KOPT-K1 (cell line): Measurements from ENCODE around the gene MICOS13.

Source experiments
- H3K27ac ChIP-seq: fragments of 200-600 bp; sonication (generic); 2 replicates; pipeline ENCODE4 v1.5.1; 2016; ENCODE audit warnings: antibody characterized with exemption, mild to moderate bottlenecking, low read depth, low read length; ENCODE audit not compliant: poor library complexity, severe bottlenecking
- H3K36me3 ChIP-seq: fragments of 200-600 bp; sonication (generic); 2 replicates; pipeline ENCODE4 v1.5.1; 2017; ENCODE audit warnings: antibody characterized with exemption, mild to moderate bottlenecking, low read length, moderate library complexity; ENCODE audit not compliant: insufficient read depth
- H3K9me3 ChIP-seq: fragments of 200-600 bp; sonication (generic); 2 replicates; pipeline ENCODE4 v1.5.1; 2017; ENCODE audit warnings: antibody characterized with exemption, low read length, mild to moderate bottlenecking; ENCODE audit not compliant: insufficient read depth, poor library complexity, severe bottlenecking

Gene MICOS13

DNA sequence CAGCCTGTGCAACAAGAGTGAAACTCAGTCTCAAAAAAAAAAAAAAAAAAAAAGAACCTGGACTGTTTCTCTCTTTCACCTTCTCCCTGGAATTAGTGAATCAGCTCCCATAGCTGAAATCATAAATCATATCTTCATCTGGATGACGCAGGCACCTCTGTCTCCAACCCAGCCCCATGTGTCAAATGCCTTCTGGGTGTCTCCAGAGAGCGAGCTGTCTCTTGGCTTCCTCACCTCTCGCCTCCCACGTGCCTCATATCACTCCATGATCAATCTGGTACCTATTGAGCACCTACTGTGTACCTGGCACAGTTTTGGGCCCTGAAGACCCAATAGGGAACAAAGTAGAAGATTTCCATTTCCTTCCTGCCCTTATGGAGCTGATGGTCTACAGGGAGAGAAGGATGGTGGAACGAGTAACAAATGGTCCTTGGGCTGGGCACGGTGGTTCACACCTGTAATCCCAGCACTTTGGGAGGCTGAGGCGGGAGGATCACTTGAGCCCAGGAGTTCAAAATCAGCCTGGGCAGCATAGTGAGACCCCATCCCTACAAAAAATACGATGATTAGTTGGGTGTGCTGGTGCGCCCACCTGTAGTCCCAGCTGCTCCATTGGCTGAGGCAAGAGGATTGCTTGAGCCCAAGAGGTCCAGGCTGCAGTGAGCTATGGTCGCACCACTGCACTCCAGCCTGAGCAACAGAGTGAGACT, 3.0 kb upstream of the MICOS13 start:
- Histone ChIP-seq H3K27ac (no peak overlapping the region), H3K36me3 (no peaks in the 10 kb centered on the region), H3K9me3 (no peaks in the 10 kb centered on the region)

DNA sequence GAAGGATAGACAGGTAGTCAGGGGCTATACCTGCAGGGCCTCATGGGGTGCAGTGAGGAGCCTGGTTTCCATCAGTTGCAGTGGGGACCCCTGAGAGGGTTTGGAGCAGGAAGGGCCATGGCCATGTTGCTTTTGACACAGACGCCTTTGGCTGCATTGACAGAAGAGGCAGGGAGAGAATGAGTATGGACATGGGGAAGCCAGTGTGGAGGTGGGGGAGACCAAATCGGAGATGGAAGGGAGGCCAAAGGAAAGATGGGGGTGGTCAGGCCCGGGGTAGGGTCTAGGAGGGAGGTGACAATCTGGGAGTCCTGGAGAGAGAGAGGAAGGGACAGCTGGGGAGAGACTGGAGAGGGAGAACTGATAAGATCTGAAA, 1.8 kb upstream of the MICOS13 start:
- H3K9me3 ChIP-seq, result no peaks in the 10 kb centered on the region
- H3K27ac ChIP-seq, result no peak overlapping the region
- no peaks in the 10 kb centered on the region for H3K36me3 ChIP-seq

DNA sequence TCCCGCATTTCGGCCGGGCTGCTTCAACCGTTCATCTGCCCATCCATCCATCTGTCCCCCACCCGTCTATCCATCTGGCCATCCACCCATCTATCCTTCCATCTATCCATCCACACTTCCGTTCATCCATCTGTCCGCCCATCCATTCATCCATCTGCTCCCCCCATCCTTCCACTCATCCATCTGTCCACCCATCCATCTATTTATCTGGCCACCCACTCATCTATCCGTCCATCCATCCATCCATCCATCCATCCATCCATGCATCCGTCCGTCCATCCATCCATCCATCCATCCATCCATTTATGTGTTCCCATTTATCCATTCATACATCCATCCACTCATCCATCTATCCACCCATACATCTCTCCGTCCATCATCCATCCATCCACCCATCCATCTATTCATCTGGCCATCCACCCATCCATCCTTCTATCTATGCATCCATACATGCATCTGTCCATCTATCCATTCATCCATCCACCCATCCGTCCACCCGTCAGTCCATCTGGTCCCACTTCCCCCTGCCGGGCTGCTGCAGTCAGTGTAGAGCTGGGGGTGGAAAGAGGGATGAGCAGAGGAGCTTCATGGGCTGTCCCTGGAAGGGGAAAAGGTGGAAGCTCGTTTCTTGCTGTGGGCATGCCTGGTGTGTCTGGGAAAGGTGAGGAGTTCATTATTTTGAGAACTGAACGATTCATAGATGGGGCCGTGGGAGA, 1.2 kb upstream of the MICOS13 start:
- no peaks in the 10 kb centered on the region for H3K9me3 ChIP-seq
- H3K36me3 ChIP-seq, result no peaks in the 10 kb centered on the region
- no peak overlapping the region for H3K27ac ChIP-seq

GRCh38 chr19:5680084-5680436, 256 bp downstream of the MICOS13 start:
- Histone ChIP-seq H3K27ac (peak overlapping the region; percentile 57), H3K36me3 (0 out of 2 replicates have a peak, but pooled peaks cover 3% of the 10 kb centered on the region), H3K9me3 (no peaks in the 10 kb centered on the region)

DNA sequence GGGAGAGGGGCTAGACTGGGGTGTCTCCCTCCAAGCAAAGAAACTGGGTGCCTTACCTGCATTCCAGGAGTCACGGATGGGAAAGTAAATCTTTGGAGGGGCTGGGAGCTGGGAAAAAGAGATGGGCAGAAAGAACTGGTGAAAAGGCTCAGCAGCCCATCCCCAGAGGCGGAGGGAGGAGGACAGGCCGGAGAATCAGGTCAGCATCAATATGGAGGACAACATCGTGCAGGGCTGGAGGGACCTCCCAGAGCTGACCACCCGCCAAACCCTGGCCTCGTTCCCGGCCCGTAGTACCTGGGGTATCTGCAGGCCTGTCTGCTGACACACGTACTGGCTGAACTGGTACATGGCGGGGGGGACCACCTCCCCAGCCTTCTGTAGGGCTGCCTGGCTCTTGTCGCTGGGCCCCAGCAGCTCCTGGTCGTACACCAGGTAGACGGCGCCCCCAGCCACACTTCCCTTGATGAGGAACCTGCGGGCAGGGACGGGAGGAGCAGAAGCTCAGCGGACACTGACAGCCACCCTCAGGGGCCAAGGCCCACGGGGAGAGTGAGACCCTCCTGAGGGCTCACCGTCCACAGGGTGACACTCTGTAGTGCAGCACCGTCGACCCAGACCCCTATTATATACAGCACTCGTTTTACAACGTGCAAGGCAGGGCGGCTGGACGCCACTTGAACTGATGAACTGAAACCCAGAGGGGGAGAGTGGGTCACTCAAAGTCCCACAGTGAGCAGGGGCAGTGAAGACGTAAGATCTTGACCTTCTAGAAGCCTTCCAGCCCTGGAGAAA, 830 bp downstream of the MICOS13 start:
- H3K36me3 ChIP-seq, result peaks cover 7% of the 10 kb centered on the region; the same call in 1 of the 2 replicates
- H3K27ac ChIP-seq, result peak overlapping the region; percentile 57
- no peaks in the 10 kb centered on the region for H3K9me3 ChIP-seq

DNA sequence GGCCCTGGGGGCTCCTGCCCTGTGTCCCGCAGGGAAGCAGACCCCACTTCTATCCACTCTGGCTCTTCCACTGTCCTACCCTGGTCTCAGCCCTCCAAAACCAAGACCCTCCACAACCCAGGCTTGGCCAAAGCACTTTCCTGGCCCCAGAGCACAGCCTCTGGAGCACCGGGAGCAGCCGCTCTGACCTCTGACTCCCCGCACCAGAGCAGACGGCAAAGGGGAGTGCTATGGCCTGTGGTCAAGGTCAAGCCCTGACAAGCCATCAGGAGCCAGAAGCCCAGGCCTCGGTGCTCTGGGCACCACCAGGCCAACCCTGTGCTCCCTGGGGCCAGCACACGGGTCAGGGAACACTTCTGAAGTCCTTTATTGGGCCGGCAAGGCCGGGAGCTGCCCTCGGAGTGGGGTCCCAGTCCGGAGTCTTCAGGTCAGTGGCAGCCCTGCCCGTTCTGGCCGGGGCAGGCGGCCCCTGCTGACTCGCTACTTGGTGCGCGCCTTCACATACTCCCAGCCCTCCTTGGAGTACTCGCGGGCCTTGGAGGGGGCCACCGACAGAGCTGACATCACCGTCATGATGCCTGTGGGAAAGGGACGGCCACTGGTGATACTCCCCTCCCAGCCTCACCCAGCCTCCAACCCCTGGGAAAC, 2.1 kb downstream of the MICOS13 start:
- no peaks in the 10 kb centered on the region for H3K9me3 ChIP-seq
- H3K36me3 ChIP-seq, result peaks cover 15% of the 10 kb centered on the region; the same call in 1 of the 2 replicates
- no peak overlapping the region for H3K27ac ChIP-seq

DNA sequence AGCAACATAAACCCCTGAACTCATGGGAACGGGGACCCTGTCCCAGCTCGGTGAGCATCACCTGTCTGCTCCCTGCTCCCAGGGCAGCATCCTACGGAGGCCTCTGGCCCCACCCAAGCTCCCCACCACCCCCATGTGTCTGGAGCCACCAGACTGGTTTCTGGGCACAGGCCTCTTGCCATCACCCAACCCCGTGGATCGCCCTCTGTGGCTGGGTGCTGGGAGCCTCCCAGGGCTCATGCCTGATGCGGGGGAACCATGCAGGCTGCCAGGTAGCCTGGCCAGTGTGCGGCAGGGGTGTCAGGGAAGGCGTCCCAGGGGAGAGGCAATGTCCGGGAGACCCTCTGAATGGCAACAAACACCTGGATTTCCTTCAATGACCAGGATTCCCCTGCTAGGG, 2.7 kb downstream of the MICOS13 start:
- Histone ChIP-seq H3K9me3 (no peaks in the 10 kb centered on the region), H3K27ac (no peak overlapping the region), H3K36me3 (peaks cover 20% of the 10 kb centered on the region; the same call in 1 of the 2 replicates)

GRCh38 chr19:5677136-5677535, 3.2 kb downstream of the MICOS13 start:
- peaks cover 22% of the 10 kb centered on the region for H3K36me3 ChIP-seq
- no peak overlapping the region for H3K27ac ChIP-seq
- H3K9me3 ChIP-seq, result no peaks in the 10 kb centered on the region

- no peak overlapping the region for H3K27ac ChIP-seq
Observed at GRCh38 chr19:5676772-5677105, 3.6 kb downstream of the MICOS13 start.

GRCh38 chr19:5676105-5676771, 4.1 kb downstream of the MICOS13 start:
- Histone ChIP-seq H3K27ac (no peak overlapping the region), H3K36me3 (peaks cover 31% of the 10 kb centered on the region), H3K9me3 (no peaks in the 10 kb centered on the region)

More at GRCh38 chr19:5676772-5677105, 3.6 kb downstream of the MICOS13 start:
- H3K36me3 ChIP-seq, result peaks cover 26% of the 10 kb centered on the region
- no peaks in the 10 kb centered on the region for H3K9me3 ChIP-seq

GRCh38 chr19:5674714-5675113, 5.6 kb downstream of the MICOS13 start:
- H3K36me3 ChIP-seq, result peaks cover 44% of the 10 kb centered on the region
- H3K9me3 ChIP-seq, result no peaks in the 10 kb centered on the region
- no peak overlapping the region for H3K27ac ChIP-seq

DNA sequence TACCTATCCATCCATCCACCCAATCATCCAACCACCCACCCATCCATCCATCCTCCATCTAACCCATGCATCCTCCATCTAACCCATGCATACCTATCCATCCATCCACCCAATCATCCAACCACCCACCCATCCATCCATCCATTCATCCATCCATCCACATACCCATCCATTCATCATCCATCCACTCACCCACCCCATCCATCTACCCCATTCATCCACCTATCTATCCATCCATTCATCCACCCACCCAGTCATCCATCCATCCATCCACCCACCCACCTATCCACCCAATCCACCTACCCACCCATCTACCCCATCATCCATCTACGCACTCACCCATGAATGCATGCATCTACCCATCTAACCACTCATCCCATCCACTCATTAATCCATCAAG, 6.6 kb downstream of the MICOS13 start:
- Histone ChIP-seq H3K36me3 (peaks cover 53% of the 10 kb centered on the region), H3K9me3 (no peaks in the 10 kb centered on the region), H3K27ac (no peak overlapping the region)

DNA sequence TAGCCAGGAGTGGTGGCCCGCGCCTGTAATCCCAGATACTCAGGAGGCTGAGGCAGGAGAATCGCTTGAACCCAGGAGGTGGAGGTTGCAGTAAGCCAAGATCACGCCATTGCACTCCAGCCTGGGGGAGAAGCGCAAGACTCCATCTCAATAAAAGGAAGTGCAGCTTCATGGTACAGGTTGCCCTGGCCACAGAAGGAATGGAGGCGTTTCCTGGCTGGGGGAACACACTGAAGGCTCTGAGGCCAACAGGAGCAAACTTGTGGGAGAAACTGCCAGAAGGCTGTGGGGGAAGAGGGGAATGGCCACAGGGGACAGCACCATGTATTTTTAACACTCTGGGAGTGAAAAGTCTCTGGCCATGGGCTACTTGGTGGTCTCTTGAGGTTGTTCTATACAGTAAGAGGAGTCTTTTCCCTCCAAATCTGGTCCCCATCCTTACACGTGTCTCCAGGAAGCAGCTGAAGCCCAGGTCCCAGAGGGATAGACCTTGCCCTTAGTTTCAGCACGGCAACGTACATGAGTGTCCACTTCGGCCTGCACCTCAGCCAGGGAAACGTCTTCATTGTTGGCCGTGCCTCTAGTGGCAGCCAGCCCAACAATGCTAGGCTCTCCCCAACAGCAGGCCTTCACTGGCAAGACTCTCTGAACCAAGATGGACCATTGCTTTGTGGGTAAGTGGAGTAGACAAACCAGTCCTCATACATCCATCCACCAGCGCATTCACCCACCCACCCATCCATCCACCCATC, 7.4 kb downstream of the MICOS13 start:
- no peaks in the 10 kb centered on the region for H3K9me3 ChIP-seq
- peaks cover 61% of the 10 kb centered on the region for H3K36me3 ChIP-seq
- H3K27ac ChIP-seq, result no peak overlapping the region

GRCh38 chr19:5671600-5671999, 8.7 kb downstream of the MICOS13 start:
- H3K27ac ChIP-seq, result no peak overlapping the region
- peaks cover 74% of the 10 kb centered on the region for H3K36me3 ChIP-seq
- no peaks in the 10 kb centered on the region for H3K9me3 ChIP-seq
